GM10847 (cell line): ENCODE measurements around the gene ANOS1.

ENCODE experiments used
- POLR2A ChIP-seq: IDR thresholded peaks from 2 replicates; pipeline ENCODE4 v1.6.1; 2011; ENCODE audit not compliant: insufficient read length; ENCODE audit errors: extremely low read depth

The ANOS1 gene

GRCh38 chrX:8520791-8521190, 211.1 kb downstream of the ANOS1 start:
- TF ChIP-seq POLR2A: no peak

GRCh38 chrX:8520178-8520577, 211.8 kb downstream of the ANOS1 start:
- no peak for TF ChIP-seq POLR2A

GRCh38 chrX:8504451-8504850, 227.5 kb downstream of the ANOS1 start:
- no peak for TF ChIP-seq POLR2A

GRCh38 chrX:8500203-8500602, 231.7 kb downstream of the ANOS1 start:
- TF ChIP-seq POLR2A: no peak

GRCh38 chrX:8484360-8484949, 247.5 kb downstream of the ANOS1 start:
- TF ChIP-seq POLR2A: no peak
